Upper lobe of left lung (tissue), 4 donors: ENCODE results near the gene FBXO9.

Experiments
- CTCF ChIP-seq, 6 experiments: fragments of 450-650 bp in 4 of 6; fragments of 200-600 bp in 2 of 6; sonication (generic) in 2 of 6; IDR thresholded peaks; one replicate each; pipeline ENCODE4 v1.5.1; 2016 to 2019; ENCODE audit warnings: antibody characterized with exemption in 6 of 6
- POLR2A ChIP-seq, 4 donors: fragments of 450-650 bp; IDR thresholded peaks; one replicate each; pipeline ENCODE4 v1.5.1; 2016 to 2017; ENCODE audit warnings: antibody characterized with exemption in 4 of 4, mild to moderate bottlenecking in 2 of 4
- POLR2AphosphoS5 ChIP-seq, 2 donors: sonication (generic); formaldehyde crosslinking; IDR thresholded peaks; one replicate each; pipeline ENCODE4 v1.5.1; 2017; ENCODE audit warnings: antibody characterized with exemption in 2 of 2

- TF ChIP-seq CTCF (IDR thresholded peaks at IDR 0.05) (no peak), POLR2AphosphoS5 (IDR thresholded peaks at IDR 0.05) (no peak), POLR2A (IDR thresholded peaks at IDR 0.05) (no peak)
These were observed 63.6 kb downstream of the FBXO9 start for GRCh38 chr6:53128842-53129241.
